ENCODE results near the gene NSD2.

NSD2 gene

DNA sequence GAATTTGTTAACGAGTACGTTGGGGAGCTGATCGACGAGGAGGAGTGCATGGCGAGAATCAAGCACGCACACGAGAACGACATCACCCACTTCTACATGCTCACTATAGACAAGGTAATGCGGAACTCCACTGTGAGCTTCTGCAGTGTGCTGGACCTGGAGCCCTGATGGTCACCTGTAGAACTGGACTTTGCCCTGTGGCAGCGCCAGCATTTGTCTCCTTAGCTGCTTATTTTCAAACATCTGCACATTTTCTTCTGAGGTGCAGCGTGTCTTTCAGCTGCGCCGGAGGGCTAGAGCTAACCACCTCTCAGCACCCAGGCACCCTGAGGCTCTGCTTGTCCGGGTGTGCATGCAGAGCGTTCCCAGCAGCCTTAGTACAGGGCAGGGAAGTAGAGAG, 89.8 kb downstream of the NSD2 start:
- ChIA-PET CTCF (no interaction called here), POLR2A (no interaction called here)
- no peak for TF ChIP-seq CTCF (IDR thresholded peaks at IDR 0.05; ENCODE audit: insufficient read depth, low read length, missing control alignments)

DNA sequence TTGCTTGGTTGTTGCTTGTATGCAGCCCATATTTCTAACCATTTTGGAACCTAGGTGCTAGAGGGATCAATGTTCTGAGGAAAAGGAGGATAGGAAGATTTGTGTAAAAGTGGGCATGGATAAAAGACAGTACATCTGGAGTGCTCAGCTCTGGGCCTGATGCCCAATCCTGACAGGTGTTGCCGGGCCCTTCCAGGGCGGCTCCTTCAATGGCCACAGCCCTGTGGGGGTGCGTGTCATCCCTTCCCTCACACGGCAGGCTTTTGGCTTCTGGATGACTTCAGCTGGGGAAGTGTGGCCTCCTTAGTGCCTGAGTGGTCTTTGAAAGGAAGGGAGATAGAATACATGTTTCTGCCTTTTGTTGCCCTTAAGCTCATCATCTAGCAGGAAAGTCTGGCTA, 90.4 kb downstream of the NSD2 start:
- no peak for DNase-seq (ENCODE audit: low read depth, low spot score)
- no peak overlapping the region for H3K4me3 ChIP-seq (ENCODE audit: low read depth, low read length)
- CTCF ChIA-PET: interaction anchor here (0.9 kb wide), 1 partner anchor 235 kb away, joined by 3 read pairs; no protein-coding TSS in a partner anchor
- POLR2A ChIA-PET: no interaction called here
- no peak for TF ChIP-seq CTCF (IDR thresholded peaks at IDR 0.05; ENCODE audit: insufficient read depth, low read length, missing control alignments)

More for the DNA sequence above, 89.8 kb downstream of the NSD2 start:
- no peak overlapping the region for H3K4me3 ChIP-seq (ENCODE audit: low read depth, low read length)
- DNase-seq (ENCODE audit: low read depth, low spot score): no peak

GRCh38 chr4:1962980-1963379, 91.8 kb downstream of the NSD2 start:
- POLR2A ChIA-PET: no interaction called here
- no peak overlapping the region for H3K4me3 ChIP-seq (ENCODE audit: low read depth, low read length)
- DNase-seq (ENCODE audit: low read depth, low spot score): no peak
- TF ChIP-seq CTCF (IDR thresholded peaks at IDR 0.05; ENCODE audit: insufficient read depth, low read length, missing control alignments): no peak
- CTCF ChIA-PET: no interaction called here

DNA sequence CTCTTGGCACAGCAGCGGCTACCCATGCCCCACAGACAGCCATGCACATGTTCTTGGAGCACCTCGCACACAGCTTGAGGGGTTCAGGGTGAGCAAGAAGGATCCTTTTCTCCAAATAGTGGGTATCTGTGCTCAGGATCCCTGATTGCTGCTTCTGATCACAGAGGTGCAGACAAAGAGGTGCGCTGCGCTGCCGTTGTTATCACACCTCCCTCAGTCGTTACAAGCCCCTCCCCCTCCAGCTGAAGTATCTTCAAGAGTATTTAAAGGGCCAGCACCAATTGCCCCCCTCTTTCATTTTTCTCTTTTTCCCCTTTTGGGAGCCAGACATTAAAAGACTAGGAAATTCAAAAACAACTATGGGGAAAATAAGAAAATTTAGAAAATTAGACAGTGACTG, 93.2 kb downstream of the NSD2 start:
- H3K4me3 ChIP-seq (ENCODE audit: low read depth, low read length): no peak overlapping the region
- DNase-seq (ENCODE audit: low read depth, low spot score): no peak
- CTCF ChIA-PET: interaction anchor here (1.2 kb wide), 1 partner anchor 10 kb away, joined by 3 read pairs; no protein-coding TSS in a partner anchor
- no peak for TF ChIP-seq CTCF (IDR thresholded peaks at IDR 0.05; ENCODE audit: insufficient read depth, low read length, missing control alignments)
- POLR2A ChIA-PET: no interaction called here

- CTCF ChIA-PET: interaction anchor here (1.1 to 1.2 kb wide), 2 partner anchors 10 to 11 kb away, joined by 3 read pairs; no protein-coding TSS in a partner anchor
- POLR2A ChIA-PET: no interaction called here
- no peak for DNase-seq (ENCODE audit: low read depth, low spot score)
- TF ChIP-seq CTCF (IDR thresholded peaks at IDR 0.05; ENCODE audit: insufficient read depth, low read length, missing control alignments): no peak
- no peak overlapping the region for H3K4me3 ChIP-seq (ENCODE audit: low read depth, low read length)
These were observed 93.8 kb downstream of the NSD2 start for GRCh38 chr4:1964971-1965370.

DNA sequence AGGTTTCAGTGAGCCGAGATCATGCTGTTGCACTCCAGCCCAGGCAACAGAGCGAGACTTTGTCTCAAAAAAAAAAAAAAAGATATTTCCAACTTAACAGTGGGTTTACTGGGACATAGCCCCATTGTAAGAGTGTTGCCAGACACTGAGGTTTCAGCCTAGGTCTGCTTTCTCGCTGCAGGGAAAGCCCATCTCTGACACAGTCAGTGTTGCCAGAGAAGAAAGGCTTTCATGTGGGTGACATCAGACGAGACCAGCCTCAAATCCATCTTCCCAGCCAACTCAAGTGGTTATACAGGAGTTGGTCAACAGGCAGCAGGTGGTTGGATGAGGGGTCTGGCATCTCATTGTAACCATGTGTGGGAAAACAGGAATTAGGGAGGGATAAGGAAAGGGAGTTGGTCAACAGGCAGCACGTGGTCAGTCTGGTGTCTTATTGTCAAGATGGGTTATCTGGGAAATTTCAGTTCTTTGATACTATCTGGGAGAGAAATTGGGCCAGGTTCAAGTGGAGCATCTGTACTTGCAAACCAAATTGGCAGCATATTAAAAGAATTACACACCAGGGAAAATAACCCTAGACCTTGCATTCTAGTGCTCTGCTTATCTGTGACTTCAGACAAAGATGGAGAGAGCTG, 96.4 kb downstream of the NSD2 start:
- TF ChIP-seq CTCF (IDR thresholded peaks at IDR 0.05; ENCODE audit: insufficient read depth, low read length, missing control alignments): no peak
- POLR2A ChIA-PET: interaction anchor here (0.7 kb wide), 1 partner anchor 197 kb away, joined by 6 read pairs; no protein-coding TSS in a partner anchor

More for the DNA sequence above, 96.4 kb downstream of the NSD2 start:
- no peak for DNase-seq (ENCODE audit: low read depth, low spot score)
- H3K4me3 ChIP-seq (ENCODE audit: low read depth, low read length): no peak overlapping the region
- CTCF ChIA-PET: no interaction called here
